H1 (cell line): ENCODE measurements around the gene KCND3. TPM values are rescaled to one million over a fixed set of nuclear protein-coding genes. Genes with fewer than 3 reads are reported as not detected.

ENCODE experiments used
- POLR2A ChIP-seq, 2 experiments: IDR thresholded peaks; 1 replicate in 1 of 2; 2 replicates in 1 of 2; pipeline ENCODE4 v1.6.1; 2011; ENCODE audit warnings: low read depth in 2 of 2, low read length in 2 of 2, mild to moderate bottlenecking in 2 of 2; ENCODE audit errors: control extremely low read depth in 1 of 2
- RAD21 ChIP-seq, 2 experiments: IDR thresholded peaks in 1 of 2; conservative IDR thresholded peaks in 1 of 2; 2 replicates each; pipeline ENCODE4 v1.6.1; 2011; ENCODE audit warnings: low read depth in 2 of 2, low read length in 2 of 2, improper control_type of control experiment in 1 of 2, inconsistent platforms in 1 of 2, mild to moderate bottlenecking in 1 of 2, moderate library complexity in 1 of 2
- TAF7 ChIP-seq: optimal IDR thresholded peaks from 2 replicates; pipeline ENCODE3; 2011; ENCODE audit warnings: low read depth, mild to moderate bottlenecking, inconsistent platforms, low read length, moderate library complexity, borderline replicate concordance
- TCF12 ChIP-seq: IDR thresholded peaks from 2 replicates; pipeline ENCODE4 v1.6.1; 2011; ENCODE audit warnings: low read depth, mild to moderate bottlenecking, low read length
- polyA plus RNA-seq, 7 experiments: library from polyadenylated mRNA; depleted of rRNA in 3 of 7; stranded (reverse) in 5 of 7; unstranded in 2 of 7; fragments of >200 nt in 5 of 7; fragments of 200-250 nt in 2 of 7; gene quantifications; 1 replicate in 5 of 7; 2 replicates in 1 of 7; 4 replicates in 1 of 7; pipeline versions ENCODE4 v1.2.1 to v1.2.3, GENCODE V29; 2011 to 2013; ENCODE audit warnings: missing spikeins in 2 of 7, mixed read lengths in 2 of 7
- total RNA-seq: library from RNA; stranded (reverse); fragmentation: NEBNext Ultra II Directional; extraction: Animal tissue kit (Norgen Biotek cat#: 25700); gene quantifications from 2 replicates; pipeline ENCODE4 v1.2.1, GENCODE V29; 2021

The KCND3 gene
- total and polyA plus RNA-seq, 2 of the 8 experiments (the other 6 are each of a cell fraction or from before 2014, with no cell fraction given), result 0.14 to 0.48 TPM

DNA sequence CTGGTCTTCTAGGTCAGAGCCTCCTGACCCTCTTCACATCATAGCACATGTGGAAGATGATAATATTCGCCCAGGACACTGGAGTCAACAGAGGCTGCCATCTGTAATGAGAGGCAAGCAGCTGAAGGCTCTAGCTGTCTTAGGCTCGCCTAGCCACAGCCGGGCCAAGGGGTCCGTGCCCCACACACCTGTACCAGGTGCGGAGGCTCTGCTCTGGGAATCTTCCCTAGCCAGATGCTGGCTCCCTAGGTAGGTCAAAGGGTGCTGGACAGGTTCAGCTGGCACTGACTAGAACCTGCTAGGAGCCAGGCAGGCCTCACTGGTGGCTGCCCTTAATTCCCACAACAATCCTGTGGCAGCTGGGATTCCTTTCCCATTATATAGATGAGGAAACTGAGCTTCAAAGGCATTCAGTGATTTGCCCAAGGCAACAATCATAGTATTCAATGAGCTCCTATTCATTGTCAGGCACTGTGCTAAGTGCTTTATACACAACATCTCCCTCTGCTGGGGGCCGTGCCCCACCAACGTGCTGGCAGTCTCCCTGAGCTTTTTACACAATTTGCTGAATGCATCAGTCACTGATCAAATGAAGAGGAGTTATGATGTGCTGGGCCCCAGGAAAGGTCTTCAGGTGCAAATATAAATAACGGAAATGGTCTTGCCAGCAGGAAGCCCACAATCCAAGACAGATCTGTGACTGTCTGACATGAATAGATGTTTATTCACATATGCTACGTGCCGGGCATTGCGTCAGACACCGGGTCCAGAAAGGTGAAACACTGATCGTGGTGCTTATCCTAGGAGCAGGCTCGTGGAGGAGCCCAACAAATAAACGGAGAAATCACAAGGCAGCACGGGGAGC lies 175.8 kb downstream of the KCND3 start (continued):
- TF ChIP-seq RAD21 (IDR thresholded peaks at IDR 0.05 in 1 of 2, conservative IDR thresholded peaks at IDR 0.05 in 1 of 2; ENCODE audit: low read depth in 2 of 2, low read length in 2 of 2) (peak in 1 of 2 experiments; percentile 27; a peak in 1 of 4 replicates), TCF12 (no peak), POLR2A (IDR thresholded peaks at IDR 0.05; ENCODE audit: control extremely low read depth in 1 of 2, low read depth in 2 of 2, low read length in 2 of 2) (no peak), TAF7 (no peak)
- TF ChIP-seq, all 59 proteins: peak for 2
